Measurements from ENCODE around the gene RGL1.

DNA sequence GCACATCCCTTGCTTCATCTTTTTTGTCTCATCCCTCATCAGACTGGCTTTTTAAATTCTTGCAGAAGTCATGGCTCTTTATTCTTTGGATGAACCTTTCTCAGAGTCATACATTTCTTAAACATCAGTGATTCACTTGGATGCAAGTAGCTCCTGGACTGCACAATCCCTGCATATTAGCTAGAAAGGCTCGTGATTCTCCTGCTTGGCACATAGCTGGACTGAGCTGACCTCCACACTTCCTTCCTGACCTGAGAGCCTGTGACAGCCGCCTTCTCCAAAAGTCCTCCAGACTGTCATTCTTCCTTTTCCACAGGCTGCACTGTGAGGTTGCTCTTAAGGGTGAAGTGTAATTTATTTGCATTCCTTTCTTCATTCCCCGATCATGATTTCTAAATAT, 109.4 kb downstream of the RGL1 start:
- TF ChIP-seq, protein P1, sequence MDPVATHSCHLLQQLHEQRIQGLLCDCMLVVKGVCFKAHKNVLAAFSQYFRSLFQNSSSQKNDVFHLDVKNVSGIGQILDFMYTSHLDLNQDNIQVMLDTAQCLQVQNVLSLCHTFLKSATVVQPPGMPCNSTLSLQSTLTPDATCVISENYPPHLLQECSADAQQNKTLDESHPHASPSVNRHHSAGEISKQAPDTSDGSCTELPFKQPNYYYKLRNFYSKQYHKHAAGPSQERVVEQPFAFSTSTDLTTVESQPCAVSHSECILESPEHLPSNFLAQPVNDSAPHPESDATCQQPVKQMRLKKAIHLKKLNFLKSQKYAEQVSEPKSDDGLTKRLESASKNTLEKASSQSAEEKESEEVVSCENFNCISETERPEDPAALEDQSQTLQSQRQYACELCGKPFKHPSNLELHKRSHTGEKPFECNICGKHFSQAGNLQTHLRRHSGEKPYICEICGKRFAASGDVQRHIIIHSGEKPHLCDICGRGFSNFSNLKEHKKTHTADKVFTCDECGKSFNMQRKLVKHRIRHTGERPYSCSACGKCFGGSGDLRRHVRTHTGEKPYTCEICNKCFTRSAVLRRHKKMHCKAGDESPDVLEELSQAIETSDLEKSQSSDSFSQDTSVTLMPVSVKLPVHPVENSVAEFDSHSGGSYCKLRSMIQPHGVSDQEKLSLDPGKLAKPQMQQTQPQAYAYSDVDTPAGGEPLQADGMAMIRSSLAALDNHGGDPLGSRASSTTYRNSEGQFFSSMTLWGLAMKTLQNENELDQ (tag by site-specific recombination; IDR thresholded peaks at IDR 0.05; ENCODE audit: low read depth) = no peak
- TF ChIP-seq ZBTB17 (tag by site-specific recombination; IDR thresholded peaks at IDR 0.05) = no peak
- TF ChIP-seq, protein P2, sequence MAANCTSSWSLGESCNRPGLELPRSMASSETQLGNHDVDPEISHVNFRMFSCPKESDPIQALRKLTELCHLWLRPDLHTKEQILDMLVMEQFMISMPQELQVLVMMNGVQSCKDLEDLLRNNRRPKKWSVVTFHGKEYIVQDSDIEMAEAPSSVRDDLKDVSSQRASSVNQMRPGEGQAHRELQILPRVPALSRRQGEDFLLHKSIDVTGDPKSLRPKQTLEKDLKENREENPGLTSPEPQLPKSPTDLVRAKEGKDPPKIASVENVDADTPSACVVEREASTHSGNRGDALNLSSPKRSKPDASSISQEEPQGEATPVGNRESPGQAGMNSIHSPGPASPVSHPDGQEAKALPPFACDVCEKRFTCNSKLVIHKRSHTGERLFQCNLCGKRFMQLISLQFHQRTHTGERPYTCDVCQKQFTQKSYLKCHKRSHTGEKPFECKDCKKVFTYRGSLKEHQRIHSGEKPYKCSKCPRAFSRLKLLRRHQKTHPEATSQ (tag by site-specific recombination; IDR thresholded peaks at IDR 0.05) = no peak
- TF ChIP-seq, protein P3, sequence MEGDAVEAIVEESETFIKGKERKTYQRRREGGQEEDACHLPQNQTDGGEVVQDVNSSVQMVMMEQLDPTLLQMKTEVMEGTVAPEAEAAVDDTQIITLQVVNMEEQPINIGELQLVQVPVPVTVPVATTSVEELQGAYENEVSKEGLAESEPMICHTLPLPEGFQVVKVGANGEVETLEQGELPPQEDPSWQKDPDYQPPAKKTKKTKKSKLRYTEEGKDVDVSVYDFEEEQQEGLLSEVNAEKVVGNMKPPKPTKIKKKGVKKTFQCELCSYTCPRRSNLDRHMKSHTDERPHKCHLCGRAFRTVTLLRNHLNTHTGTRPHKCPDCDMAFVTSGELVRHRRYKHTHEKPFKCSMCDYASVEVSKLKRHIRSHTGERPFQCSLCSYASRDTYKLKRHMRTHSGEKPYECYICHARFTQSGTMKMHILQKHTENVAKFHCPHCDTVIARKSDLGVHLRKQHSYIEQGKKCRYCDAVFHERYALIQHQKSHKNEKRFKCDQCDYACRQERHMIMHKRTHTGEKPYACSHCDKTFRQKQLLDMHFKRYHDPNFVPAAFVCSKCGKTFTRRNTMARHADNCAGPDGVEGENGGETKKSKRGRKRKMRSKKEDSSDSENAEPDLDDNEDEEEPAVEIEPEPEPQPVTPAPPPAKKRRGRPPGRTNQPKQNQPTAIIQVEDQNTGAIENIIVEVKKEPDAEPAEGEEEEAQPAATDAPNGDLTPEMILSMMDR (tag by site-specific recombination; IDR thresholded peaks at IDR 0.05) = no peak
- no peak for TF ChIP-seq ZNF266 (tag by site-specific recombination; IDR thresholded peaks at IDR 0.05; ENCODE audit: low read depth)
- no peak for TF ChIP-seq ZNF184 (tag by site-specific recombination; IDR thresholded peaks at IDR 0.05)
- no peak for TF ChIP-seq KLF1 (tag by site-specific recombination; IDR thresholded peaks at IDR 0.05)
- no peak for TF ChIP-seq ZNF768 (tag by site-specific recombination; IDR thresholded peaks at IDR 0.05)
- TF ChIP-seq ZNF324 (tag by site-specific recombination; IDR thresholded peaks at IDR 0.05) = no peak
- no peak for TF ChIP-seq ZNF274 (IDR thresholded peaks at IDR 0.05; ENCODE audit: low read length)
- no peak for TF ChIP-seq ZNF274 (tag by site-specific recombination; IDR thresholded peaks at IDR 0.05; ENCODE audit: borderline replicate concordance)
- TF ChIP-seq ZFP69B (tag by site-specific recombination; IDR thresholded peaks at IDR 0.05) = no peak
- no peak for TF ChIP-seq ZNF174 (tag by site-specific recombination; IDR thresholded peaks at IDR 0.05)
- no peak for TF ChIP-seq MYNN (tag by site-specific recombination; IDR thresholded peaks at IDR 0.05; ENCODE audit: borderline replicate concordance)
- TF ChIP-seq ZNF776 (tag by site-specific recombination; IDR thresholded peaks at IDR 0.05; ENCODE audit: borderline replicate concordance) = no peak
